ENCODE measurements around the gene EIF3I.
"Not testable (repeated sequence)": the region's sequence is repeated elsewhere in the genome, so short reads cannot be mapped to it uniquely, and the experiment has no call there.

EIF3I gene

DNA sequence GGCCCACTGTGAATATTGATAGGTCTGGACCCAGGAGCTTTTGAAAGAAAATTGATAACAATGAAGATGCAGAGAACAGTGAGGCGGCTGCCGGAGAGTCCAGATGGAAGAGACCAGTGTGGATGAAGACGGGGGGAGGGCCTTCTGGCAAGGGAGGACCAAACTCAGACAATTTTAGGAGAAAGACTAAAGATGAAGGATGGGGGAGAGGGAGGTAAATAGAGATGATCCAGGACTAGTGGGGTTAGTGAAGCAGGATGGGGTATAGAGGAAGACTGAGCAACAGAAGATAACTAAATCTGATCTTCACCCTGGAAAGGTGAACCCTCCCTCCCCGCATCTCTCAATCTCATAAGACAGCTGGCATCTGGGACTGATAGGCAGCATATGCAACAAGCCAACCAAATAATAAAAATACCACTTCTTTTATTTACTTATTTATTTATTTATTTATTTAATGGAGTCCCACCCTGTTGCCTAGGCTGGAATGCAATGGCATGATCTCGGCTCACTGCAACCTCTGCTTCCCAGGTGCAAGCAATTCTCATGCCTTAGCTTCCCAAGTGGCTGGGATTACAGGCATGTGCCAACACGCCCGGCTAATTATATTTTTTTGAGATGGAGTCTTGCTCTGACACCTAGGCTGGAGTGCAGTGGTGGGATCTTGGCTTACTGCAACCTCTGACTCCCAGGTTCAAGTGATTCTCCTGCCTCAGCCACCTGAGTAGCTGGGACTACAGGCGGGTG lies 10.5 kb downstream of the EIF3I start:
- DNase-seq = no peak

DNA sequence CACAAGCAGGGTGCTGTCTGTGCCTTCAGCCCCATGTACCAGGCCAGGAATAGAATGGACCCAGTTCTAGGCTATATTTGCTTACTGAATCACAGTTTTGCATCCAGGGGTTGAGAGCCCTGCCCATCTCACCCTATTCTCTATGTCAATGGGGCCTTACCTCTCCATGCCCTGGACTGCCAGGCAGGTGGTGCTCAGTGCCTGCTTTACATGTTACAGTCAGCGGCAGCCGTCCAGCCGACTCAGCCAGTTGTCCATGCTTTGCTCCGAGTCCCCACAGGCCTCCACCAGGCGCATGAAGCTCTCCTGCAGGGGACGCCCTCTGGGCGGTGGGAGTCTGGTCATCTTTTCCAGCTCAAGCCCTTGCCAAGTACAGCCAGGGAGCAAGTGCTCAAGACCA lies 12.6 kb downstream of the EIF3I start:
- no peak for DNase-seq

DNA sequence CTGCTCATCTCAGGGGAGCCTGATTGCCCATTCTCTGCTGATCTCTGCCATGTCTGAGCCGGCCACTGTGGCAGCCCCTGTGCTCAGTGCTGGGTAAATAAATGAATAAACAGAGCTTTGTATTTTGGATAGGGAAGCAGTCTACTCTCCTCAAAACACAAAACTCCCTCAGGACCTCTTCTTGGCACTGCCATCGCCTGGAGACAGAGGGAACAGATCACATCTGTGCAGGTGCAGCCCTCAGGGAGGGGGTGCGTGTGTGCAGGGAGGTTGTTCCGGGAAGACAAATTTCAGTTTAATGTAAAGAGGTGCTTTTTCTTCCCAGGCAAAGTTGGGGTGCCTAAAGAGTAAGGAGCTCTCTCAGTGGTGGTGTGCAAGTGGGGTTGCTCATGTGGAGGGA lies 17.1 kb downstream of the EIF3I start:
- no peak for DNase-seq

- no peak for DNase-seq
Measured at GRCh38 chr1:32239790-32240139, 17.6 kb downstream of the EIF3I start.

DNA sequence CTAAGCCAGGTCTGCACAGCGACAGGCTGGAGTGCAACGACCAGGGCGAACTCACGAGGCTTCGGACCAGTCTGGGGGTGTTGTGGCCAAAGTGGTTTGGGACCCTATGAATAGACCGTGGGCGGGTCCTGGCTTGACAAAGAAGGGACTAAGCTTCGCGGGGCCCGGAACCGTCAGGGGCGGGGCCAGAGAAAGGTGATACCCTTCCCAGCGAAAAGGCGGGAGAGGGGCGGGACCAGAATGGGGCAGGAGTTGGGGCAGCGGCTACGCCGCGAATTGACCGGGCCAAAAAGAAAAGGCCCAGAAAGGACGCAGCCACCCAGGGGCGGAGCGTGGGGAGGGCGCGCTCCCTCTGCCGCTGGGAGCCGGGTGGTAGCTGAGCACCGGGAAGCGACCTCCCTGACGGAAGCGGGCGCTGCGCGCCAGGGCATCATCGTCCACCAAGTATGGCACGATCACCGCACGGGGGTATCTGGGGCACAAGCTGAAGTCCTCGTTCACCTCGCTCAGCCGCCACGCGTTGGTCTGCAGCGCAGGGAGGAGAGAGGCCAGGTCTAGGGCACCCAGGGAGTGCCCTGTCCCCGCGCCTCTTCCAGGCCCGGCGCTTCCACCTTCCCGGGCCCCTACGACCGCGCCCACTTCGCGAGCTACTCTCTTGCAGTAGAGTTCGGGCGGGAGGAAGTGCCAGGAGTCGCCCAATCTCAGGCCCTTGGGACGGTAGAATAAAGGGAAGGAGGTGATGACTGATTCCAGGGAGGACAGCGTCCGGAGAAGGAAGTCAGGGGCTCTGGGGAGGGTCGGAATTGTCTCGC lies 18.1 kb downstream of the EIF3I start:
- DNase-seq = peak; percentile 42 to 51

GRCh38 chr1:32241001-32241763 lies 19.0 kb downstream of the EIF3I start:
- DNase-seq = peak in 1 of 2 donors; percentile 5

DNA sequence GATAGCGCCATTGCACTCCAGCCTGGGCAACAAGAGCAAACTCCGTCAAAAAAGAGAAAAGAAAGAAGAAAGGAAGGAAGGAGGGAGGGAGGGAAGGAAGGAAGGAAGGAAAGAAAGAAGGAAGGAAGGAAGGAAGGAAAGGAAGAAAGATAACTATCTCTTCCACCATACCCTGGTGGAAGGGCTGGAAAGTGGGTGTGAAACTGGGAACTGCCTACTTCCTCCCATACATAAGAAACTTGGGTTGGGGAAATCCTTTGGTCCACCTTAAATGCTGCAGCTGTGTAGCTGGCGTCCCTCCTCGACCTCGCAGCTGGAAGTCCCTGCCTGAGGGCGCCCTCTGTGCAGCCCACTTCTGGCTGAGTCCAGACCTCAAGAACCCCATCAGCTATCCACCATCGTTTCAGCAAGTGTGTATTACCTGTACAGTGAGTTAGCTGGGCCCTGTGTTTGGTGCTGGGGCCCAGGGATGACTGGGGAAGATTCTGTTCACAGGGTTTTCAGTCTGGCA lies 20.2 kb downstream of the EIF3I start:
- DNase-seq = peak; percentile 46 to 51

DNA sequence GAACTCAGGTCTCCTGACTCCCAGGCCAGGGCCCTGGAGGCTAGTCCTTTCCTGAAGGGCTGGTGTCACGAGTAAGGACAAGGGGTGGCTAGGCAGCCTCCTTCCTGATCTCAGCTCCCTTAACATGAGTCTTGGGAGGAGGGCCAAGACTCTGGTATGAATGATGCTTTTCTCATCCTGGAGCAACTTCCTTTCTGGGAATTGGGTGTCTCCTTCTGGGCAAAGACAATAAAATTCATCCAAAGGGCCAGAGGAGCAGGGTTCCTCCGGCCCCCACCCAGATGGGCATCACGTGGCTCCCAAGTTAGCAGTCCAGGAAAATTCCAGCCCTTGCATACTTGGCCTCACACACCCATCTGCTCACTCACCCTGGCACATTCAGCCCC lies 24.7 kb downstream of the EIF3I start, which contains the start of gene FAM167B:
TSS of gene FAM167B (plus strand) at position 335 of the 386 bp plus-strand sequence. CDS start 200 bp downstream, outside the sequence.
- DNase-seq = no peak

DNA sequence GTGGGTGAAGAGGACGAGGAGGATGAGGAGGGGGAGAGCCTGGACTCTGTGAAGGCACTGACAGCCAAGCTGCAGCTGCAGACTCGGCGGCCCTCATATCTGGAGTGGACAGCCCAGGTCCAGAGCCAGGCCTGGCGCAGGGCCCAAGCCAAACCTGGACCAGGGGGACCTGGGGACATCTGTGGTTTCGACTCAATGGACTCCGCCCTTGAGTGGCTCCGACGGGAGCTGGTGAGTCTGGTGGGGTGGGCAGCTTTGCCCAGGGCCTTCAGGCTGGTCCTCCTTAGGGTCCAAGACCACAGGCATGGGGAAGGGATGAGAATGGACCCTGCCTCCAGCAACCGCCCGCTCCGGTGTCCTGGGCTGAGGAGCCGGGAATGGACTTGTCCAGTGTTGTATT lies 25.2 kb downstream of the EIF3I start:
- no peak for DNase-seq

GRCh38 chr1:32247983-32248889 lies 26.0 kb downstream of the EIF3I start:
- DNase-seq = peak; percentile 54 to 83

DNA sequence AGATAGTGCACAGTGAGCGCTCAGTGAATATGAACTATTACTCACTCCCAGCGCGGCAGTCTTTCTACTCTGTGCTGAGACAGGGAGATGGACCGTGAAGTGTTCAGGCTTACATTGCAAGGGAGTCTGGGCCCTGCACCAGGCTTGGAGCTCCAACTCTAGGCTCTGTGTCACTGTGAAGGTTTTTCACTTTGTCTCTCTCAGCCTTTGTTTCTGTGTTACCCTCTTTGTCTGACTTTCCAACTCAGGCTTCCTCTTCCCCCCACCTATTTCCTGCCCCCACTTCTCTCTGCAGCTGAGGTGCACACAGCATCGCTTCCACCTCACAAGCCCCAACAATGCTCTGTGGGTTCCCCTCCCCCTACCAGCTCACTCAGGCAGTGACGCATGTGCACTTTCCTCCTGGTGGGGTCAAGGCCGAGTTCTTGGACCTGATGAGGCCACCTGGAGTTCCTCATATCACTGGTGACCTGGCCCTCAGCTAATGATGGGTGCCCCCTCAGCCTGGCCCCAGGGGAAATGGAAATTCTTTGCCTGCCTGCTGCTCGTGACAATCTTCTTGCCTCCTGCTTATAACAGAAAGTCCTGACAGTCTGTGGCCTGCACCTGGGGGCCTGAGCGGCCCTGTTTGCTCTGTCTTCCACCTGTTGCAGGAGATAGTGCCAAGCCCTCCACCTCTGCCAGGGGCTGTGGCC lies 27.8 kb downstream of the EIF3I start:
- DNase-seq = no peak

DNA sequence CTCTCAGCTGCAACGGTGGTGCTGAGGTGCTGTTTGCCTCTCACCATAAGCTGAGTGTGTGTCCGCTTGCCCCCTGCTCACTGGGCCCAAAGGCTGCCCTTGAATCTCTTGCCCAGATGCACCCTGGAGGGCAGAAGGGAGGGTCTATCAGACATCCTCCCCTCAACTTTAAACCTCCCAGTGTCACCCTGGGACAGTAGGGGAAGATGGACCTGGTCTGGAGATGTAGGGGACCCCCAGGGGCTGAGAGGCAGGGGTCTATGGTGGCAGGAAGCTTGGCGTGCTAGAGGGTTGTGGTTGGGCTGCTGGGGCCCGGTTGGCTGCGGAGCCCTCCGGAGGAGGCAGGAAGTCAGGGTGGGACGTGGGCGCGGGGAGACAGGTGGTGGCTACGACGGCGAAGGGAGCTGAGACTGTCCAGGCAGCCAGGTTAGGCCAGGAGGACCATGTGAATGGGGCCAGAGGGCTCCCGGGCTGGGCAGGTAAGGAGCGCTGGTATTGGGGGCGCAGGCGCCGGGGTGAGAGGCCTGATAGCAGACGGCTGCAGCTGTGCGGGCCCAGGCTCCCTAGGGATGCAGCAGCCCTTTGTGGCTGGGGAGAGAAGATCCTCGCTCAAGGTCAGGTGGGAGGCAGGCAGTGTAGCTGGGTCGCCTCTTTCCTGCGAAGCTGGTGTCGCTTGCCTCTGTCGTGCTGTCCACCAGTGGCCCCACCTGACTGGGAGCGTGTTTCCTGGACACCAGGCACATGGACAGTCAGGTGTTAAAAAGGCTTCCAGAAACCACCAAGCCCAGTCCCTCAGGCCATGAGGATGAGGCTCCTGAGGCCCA lies 28.9 kb downstream of the EIF3I start, which contains the start of gene LCK:
TSS of gene LCK (plus strand) at position 373 of the 824 bp plus-strand sequence. CDS start 23,065 bp downstream, outside the sequence.
- DNase-seq = no peak

- DNase-seq = no peak
Measured at GRCh38 chr1:32255072-32256071, 33.2 kb downstream of the EIF3I start.

GRCh38 chr1:32256473-32257226 lies 34.4 kb downstream of the EIF3I start:
- DNase-seq = no peak

DNA sequence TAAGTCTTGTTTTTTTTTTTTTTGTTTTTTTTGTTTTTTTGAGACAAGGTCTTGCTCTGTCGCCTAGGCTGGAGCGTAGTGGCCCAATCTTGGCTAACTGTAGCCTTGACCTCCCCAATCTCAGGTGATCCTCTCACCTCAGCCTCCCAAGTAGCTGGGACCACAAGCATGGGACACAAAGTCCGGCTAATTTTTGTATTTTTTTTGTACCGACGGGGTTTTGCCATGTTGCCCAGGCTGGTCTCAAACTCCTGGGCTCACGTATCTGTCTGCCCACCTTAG lies 35.0 kb downstream of the EIF3I start:
- no peak for DNase-seq

DNA sequence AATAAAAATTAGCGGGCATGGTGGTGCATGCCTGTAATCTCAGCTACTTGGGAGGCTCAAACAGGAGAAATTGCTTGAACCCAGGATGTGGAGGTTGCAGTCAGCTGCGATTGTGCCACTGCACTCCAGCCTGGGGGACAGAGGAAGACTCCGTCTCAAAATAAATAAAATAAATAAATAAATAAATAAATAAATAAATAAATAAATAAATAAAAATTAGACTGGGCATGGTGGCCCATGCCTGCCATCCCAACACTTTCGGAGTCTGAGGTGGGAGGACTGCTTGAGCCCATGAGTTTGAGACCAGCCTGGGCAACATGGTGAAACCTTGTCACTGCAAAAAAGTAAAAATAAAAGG lies 41.0 kb downstream of the EIF3I start:
- not testable (repeated sequence) for DNase-seq

DNA sequence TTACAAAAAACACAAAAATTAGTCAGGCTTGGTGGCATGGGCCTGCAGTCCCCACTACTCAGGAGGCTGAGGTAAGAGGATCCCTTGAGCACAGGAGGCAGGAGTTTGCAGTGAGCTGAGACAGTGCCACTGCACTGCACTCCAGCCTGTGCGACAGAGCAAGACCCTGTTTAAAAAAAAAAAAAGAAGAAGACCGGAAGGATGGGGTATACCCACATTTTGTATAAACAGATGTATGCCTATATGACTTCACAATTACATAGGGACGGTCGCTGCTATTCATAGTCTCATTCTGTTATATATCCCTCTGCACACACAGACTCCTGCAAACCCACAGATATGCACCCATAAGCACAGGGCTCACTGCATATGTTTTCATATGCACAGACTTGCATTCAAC lies 41.5 kb downstream of the EIF3I start:
- DNase-seq = no peak

DNA sequence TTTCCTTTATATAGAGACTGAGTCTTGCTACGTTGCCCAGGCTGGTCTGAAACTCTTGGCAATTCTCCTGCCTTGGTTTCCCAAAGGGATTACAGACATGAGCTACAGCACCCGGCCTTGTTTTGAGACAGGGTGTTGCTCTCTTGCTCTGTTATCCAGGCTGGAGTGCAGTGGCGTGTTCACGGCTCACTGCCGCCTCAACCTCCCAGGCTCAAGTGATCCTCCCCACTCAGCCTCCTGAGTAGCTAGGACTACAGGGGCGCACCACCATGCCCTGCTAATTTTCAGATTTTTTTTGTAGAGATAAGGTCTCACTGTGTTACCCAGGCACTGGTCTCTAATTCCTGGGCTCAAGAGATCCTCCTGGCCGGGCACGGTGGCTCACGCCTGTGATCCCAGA lies 43.6 kb downstream of the EIF3I start:
- DNase-seq = no peak
